ENCODE data around the gene KATNAL1.

- TF ChIP-seq POLR2A (IDR thresholded peaks at IDR 0.05; ENCODE audit: low read length): no peak
- no peak for TF ChIP-seq GATA1 (IDR thresholded peaks at IDR 0.05; ENCODE audit: low read depth, low read length)
These were observed 24.0 kb upstream of the KATNAL1 start for GRCh38 chr13:30331331-30331771.

All from erythroblast (primary cell).